ENCODE measurements around the gene PNMA6E.

DNA sequence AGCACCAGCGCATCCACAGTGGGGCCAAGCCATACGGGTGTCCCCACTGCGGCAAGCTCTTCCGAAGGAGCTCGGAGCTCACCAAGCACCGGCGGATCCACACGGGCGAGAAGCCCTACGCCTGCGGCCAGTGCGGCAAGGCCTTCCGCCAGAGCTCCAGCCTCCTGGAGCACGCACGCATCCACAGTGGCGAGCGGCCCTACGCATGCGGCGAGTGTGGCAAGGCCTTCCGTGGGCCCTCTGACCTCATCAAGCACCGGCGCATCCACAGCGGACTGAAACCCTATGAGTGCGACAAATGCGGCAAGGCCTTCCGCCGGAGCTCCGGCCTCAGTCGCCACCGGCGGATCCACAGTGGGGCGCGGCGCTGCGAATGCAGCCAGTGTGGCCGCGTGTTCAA, 53.6 kb downstream of the PNMA6E start:
- TF ChIP-seq, protein P1, sequence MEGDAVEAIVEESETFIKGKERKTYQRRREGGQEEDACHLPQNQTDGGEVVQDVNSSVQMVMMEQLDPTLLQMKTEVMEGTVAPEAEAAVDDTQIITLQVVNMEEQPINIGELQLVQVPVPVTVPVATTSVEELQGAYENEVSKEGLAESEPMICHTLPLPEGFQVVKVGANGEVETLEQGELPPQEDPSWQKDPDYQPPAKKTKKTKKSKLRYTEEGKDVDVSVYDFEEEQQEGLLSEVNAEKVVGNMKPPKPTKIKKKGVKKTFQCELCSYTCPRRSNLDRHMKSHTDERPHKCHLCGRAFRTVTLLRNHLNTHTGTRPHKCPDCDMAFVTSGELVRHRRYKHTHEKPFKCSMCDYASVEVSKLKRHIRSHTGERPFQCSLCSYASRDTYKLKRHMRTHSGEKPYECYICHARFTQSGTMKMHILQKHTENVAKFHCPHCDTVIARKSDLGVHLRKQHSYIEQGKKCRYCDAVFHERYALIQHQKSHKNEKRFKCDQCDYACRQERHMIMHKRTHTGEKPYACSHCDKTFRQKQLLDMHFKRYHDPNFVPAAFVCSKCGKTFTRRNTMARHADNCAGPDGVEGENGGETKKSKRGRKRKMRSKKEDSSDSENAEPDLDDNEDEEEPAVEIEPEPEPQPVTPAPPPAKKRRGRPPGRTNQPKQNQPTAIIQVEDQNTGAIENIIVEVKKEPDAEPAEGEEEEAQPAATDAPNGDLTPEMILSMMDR (IDR thresholded peaks at IDR 0.05; ENCODE audit: extremely low read depth in 1 of 2, insufficient read depth in 1 of 2, low read depth in 1 of 2, low read length in 2 of 2), result no peak
- no peak for TF ChIP-seq POLR2A (IDR thresholded peaks at IDR 0.05; ENCODE audit: low read depth, low read length)
- TF ChIP-seq POLR2AphosphoS5 (IDR thresholded peaks at IDR 0.05; ENCODE audit: insufficient read depth, low read depth, low read length), result no peak
